ENCODE measurements around the gene CCN5.
A peak's percentile ranks its signal among the peaks of the same experiment; 100 is the strongest.
"Not testable (repeated sequence)": the region's sequence is repeated elsewhere in the genome, so short reads cannot be mapped to it uniquely, and the experiment has no call there.

The CCN5 gene, protein sequence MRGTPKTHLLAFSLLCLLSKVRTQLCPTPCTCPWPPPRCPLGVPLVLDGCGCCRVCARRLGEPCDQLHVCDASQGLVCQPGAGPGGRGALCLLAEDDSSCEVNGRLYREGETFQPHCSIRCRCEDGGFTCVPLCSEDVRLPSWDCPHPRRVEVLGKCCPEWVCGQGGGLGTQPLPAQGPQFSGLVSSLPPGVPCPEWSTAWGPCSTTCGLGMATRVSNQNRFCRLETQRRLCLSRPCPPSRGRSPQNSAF

DNA sequence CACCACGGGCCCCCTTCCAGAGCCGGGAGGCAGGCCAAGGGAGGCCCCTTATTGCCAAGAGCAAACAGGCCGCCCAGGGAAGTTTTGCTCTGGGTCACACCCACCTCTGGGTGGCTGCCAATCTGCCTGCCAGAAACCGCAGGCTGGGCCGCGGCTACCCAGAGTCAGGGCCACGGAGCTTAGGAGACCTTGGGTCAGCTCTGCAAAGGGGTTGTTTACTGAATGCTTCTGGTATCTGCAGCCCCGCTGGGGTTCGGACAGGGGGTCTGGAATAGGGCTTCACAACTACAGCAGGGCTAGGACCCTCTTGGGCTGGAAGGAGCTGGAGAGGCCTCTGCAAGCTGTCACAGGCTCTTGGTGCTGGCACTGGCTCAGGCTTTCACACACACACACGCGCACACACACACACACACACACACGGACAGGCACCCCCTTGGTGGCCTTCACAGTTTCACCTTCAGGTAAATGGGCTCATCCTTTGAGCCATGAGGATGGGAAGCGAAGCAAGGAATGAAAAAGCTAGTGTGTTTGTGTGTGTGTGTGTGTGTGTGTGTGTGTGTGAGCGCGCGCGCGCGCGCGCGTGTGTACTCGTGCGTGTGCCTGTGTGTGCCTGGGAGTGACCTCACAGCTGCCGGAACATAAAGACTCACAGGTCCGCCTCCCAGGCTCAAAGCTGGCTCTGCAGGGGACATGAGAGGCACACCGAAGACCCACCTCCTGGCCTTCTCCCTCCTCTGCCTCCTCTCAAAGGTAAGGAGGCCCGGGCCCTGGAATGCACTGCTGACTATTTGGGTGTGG, at the start of gene CCN5:
TSS of gene CCN5 (plus strand) at position 669 of the 798 bp plus-strand sequence. CDS start at position 691, 22 bp downstream.
- H3K4me3 ChIP-seq (ENCODE audit: low read depth, low read length, poor library complexity, severe bottlenecking) = no peak within 1 kb of the TSS
- no peaks in the 10 kb centered on the region for H3K9me3 ChIP-seq (ENCODE audit: low read length)
- no peaks in the 10 kb centered on the region for H3K9me2 ChIP-seq (ENCODE audit: low read depth, low read length)
- no peak within 1 kb of the TSS for H3K9ac ChIP-seq (ENCODE audit: low read length)
- no peak within 1 kb of the TSS for H2AFZ ChIP-seq (ENCODE audit: low read length)
- H4K20me1 ChIP-seq (ENCODE audit: insufficient read depth, low read length) = no peaks in the 10 kb centered on the region
- no peaks in the 10 kb centered on the region for H3K79me2 ChIP-seq (ENCODE audit: insufficient read depth, low read length)
- no peaks in the 10 kb centered on the region for H3K36me3 ChIP-seq (ENCODE audit: insufficient read depth, low read length)
- H3F3A ChIP-seq (ENCODE audit: insufficient read depth, low read length) = no peaks in the 10 kb centered on the region
- H3K4me2 ChIP-seq (ENCODE audit: low read length) = no peak within 1 kb of the TSS
- no peaks in the 10 kb centered on the region for H3K4me1 ChIP-seq (ENCODE audit: insufficient read depth, low read length, severe bottlenecking)
- no peak within 1 kb of the TSS for H3K27ac ChIP-seq (ENCODE audit: low read depth, low read length, poor library complexity, severe bottlenecking)
- TF ChIP-seq EZH2 (IDR thresholded peaks at IDR 0.05; ENCODE audit: borderline replicate concordance, low read length) (no peak), CTCF (IDR thresholded peaks at IDR 0.05; ENCODE audit: low read length) (no peak)
- peaks cover 5% of the 10 kb centered on the region for H3K27me3 ChIP-seq (ENCODE audit: insufficient read depth, low read length)

DNA sequence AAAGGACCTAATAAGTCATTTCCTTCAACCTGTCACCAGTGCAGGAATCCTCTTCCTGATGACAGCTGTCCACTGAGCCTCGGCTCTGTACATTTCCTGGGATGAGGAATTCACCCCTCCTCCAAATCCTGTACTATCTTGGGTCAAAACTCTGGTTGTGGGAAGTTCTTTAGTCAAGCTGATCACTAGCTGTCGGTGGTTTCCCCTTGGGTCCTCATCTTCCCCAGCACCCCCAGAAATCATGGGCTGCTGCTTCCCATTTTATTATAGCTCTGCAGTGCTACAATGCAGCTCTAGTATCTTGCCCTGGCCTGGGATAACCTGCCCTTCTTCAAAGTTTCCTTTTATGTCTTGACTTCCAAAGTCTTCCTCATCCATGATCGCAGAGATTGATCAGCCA, 49.1 kb upstream of the CCN5 start:
- TF ChIP-seq EZH2 (IDR thresholded peaks at IDR 0.05; ENCODE audit: borderline replicate concordance, low read length) (no peak), CTCF (IDR thresholded peaks at IDR 0.05; ENCODE audit: low read length) (no peak)
- Histone ChIP-seq H2AFZ (ENCODE audit: low read length) (no peak overlapping the region), H3K4me1 (ENCODE audit: insufficient read depth, low read length, severe bottlenecking) (peaks cover 5% of the 10 kb centered on the region), H3K9ac (ENCODE audit: low read length) (no peak overlapping the region), H3K36me3 (ENCODE audit: insufficient read depth, low read length) (no peaks in the 10 kb centered on the region), H3K9me2 (ENCODE audit: low read depth, low read length) (no peaks in the 10 kb centered on the region), H3K27ac (ENCODE audit: low read depth, low read length, poor library complexity, severe bottlenecking) (no peak overlapping the region), H3K9me3 (ENCODE audit: low read length) (no peaks in the 10 kb centered on the region), H3K27me3 (ENCODE audit: insufficient read depth, low read length) (no peaks in the 10 kb centered on the region), H4K20me1 (ENCODE audit: insufficient read depth, low read length) (no peaks in the 10 kb centered on the region), H3K4me2 (ENCODE audit: low read length) (no peak overlapping the region), H3F3A (ENCODE audit: insufficient read depth, low read length) (no peaks in the 10 kb centered on the region), H3K4me3 (ENCODE audit: low read depth, low read length, poor library complexity, severe bottlenecking) (no peak overlapping the region), H3K79me2 (ENCODE audit: insufficient read depth, low read length) (no peaks in the 10 kb centered on the region)

DNA sequence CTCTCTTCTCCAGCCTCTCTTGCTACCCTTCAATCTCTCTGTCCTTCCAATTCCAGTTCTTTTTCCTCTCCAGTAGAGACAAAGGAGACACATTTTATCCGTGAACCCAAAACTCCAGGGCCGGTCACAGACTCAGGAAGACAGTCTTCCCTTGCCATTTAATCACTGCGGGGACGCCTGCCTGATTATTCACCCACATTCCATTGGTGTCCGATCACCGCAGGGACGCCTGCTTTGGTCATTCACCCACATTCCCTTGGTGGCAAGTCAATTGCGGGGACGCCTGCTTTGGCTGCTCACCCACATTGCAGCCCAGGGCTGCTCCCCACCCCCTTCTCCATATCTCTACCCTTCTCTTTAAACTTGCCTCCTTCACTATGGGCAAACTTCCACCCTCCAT, 44.3 kb upstream of the CCN5 start:
- H3K36me3 ChIP-seq (ENCODE audit: insufficient read depth, low read length); H3K27me3 ChIP-seq (ENCODE audit: insufficient read depth, low read length); H3K9me2 ChIP-seq (ENCODE audit: low read depth, low read length); H3K4me2 ChIP-seq (ENCODE audit: low read length); H3K79me2 ChIP-seq (ENCODE audit: insufficient read depth, low read length); H3K4me3 ChIP-seq (ENCODE audit: low read depth, low read length, poor library complexity, severe bottlenecking); H4K20me1 ChIP-seq (ENCODE audit: insufficient read depth, low read length); H2AFZ ChIP-seq (ENCODE audit: low read length); H3F3A ChIP-seq (ENCODE audit: insufficient read depth, low read length); H3K9ac ChIP-seq (ENCODE audit: low read length); H3K27ac ChIP-seq (ENCODE audit: low read depth, low read length, poor library complexity, severe bottlenecking); H3K9me3 ChIP-seq (ENCODE audit: low read length): not testable (repeated sequence)
- H3K4me1 ChIP-seq (ENCODE audit: insufficient read depth, low read length, severe bottlenecking) = peaks cover 13% of the 10 kb centered on the region

- not testable (repeated sequence) for H2AFZ ChIP-seq (ENCODE audit: low read length); H3K27me3 ChIP-seq (ENCODE audit: insufficient read depth, low read length); H3K27ac ChIP-seq (ENCODE audit: low read depth, low read length, poor library complexity, severe bottlenecking); H3K9me2 ChIP-seq (ENCODE audit: low read depth, low read length); H3F3A ChIP-seq (ENCODE audit: insufficient read depth, low read length); H4K20me1 ChIP-seq (ENCODE audit: insufficient read depth, low read length); H3K4me3 ChIP-seq (ENCODE audit: low read depth, low read length, poor library complexity, severe bottlenecking); H3K9me3 ChIP-seq (ENCODE audit: low read length); H3K9ac ChIP-seq (ENCODE audit: low read length); H3K36me3 ChIP-seq (ENCODE audit: insufficient read depth, low read length); H3K79me2 ChIP-seq (ENCODE audit: insufficient read depth, low read length)
- Histone ChIP-seq H3K4me2 (ENCODE audit: low read length) (peak overlapping the region; percentile 47; the same call in 1 of the 2 replicates), H3K4me1 (ENCODE audit: insufficient read depth, low read length, severe bottlenecking) (peaks cover 13% of the 10 kb centered on the region)
Measured at GRCh38 chr20:44671541-44671940, 43.6 kb upstream of the CCN5 start.

- not testable (repeated sequence) for H3K36me3 ChIP-seq (ENCODE audit: insufficient read depth, low read length); H3K79me2 ChIP-seq (ENCODE audit: insufficient read depth, low read length); H3K9me3 ChIP-seq (ENCODE audit: low read length); H3K27ac ChIP-seq (ENCODE audit: low read depth, low read length, poor library complexity, severe bottlenecking); H3K4me3 ChIP-seq (ENCODE audit: low read depth, low read length, poor library complexity, severe bottlenecking); H4K20me1 ChIP-seq (ENCODE audit: insufficient read depth, low read length); H3K9ac ChIP-seq (ENCODE audit: low read length); H3K27me3 ChIP-seq (ENCODE audit: insufficient read depth, low read length); H2AFZ ChIP-seq (ENCODE audit: low read length); H3F3A ChIP-seq (ENCODE audit: insufficient read depth, low read length); H3K9me2 ChIP-seq (ENCODE audit: low read depth, low read length)
- Histone ChIP-seq H3K4me1 (ENCODE audit: insufficient read depth, low read length, severe bottlenecking) (peaks cover 13% of the 10 kb centered on the region), H3K4me2 (ENCODE audit: low read length) (peak overlapping the region; percentile 30; the same call in 1 of the 2 replicates)
Measured at GRCh38 chr20:44672318-44672902, 42.8 kb upstream of the CCN5 start.

Measured in OCI-LY1 (cell line).